NCI-H69 (cell line): ENCODE data around the gene LPCAT3.
A peak's percentile ranks its signal among the peaks of the same experiment; 100 is the strongest.

Experiments
- DNase-seq: peaks from one replicate; lab custom pipeline; 2025; lab: John Stamatoyannopoulos, UW

The LPCAT3 gene

GRCh38 chr12:6963791-6964413 lies 54.4 kb downstream of the LPCAT3 start:
- peak; percentile 84 for DNase-seq

- DNase-seq: peak; percentile 98
These were observed 55.1 kb downstream of the LPCAT3 start for GRCh38 chr12:6963016-6963731.

- DNase-seq: peak; percentile 99
These were observed 55.8 kb downstream of the LPCAT3 start for GRCh38 chr12:6962285-6963015.

GRCh38 chr12:6961695-6962284 lies 56.5 kb downstream of the LPCAT3 start:
- DNase-seq: peak; percentile 99

GRCh38 chr12:6961278-6961694 lies 57.0 kb downstream of the LPCAT3 start:
- peak; percentile 78 for DNase-seq

- peak; percentile 42 for DNase-seq
These were observed 57.5 kb downstream of the LPCAT3 start for GRCh38 chr12:6960593-6961277.

GRCh38 chr12:6959805-6960592 lies 58.3 kb downstream of the LPCAT3 start:
- DNase-seq: no peak

GRCh38 chr12:6959058-6959804 lies 59.0 kb downstream of the LPCAT3 start:
- no peak for DNase-seq

- no peak for DNase-seq
These were observed 59.6 kb downstream of the LPCAT3 start for GRCh38 chr12:6958609-6959057.

GRCh38 chr12:6957741-6958608 lies 60.3 kb downstream of the LPCAT3 start:
- no peak for DNase-seq

GRCh38 chr12:6957151-6957701 lies 61.0 kb downstream of the LPCAT3 start:
- no peak for DNase-seq

GRCh38 chr12:6956021-6956727 lies 62.1 kb downstream of the LPCAT3 start:
- no peak for DNase-seq

- DNase-seq: no peak
These were observed 62.9 kb downstream of the LPCAT3 start for GRCh38 chr12:6955108-6956020.

GRCh38 chr12:6954316-6955107 lies 63.8 kb downstream of the LPCAT3 start:
- DNase-seq: no peak

GRCh38 chr12:6953442-6954315 lies 64.6 kb downstream of the LPCAT3 start:
- DNase-seq: no peak
